Neural progenitor cell (in vitro differentiated cells): ENCODE results near the gene HOXC5. TPM values are rescaled to one million over a fixed set of nuclear protein-coding genes. Genes with fewer than 3 reads are reported as not detected.

Source experiments
- DNase-seq: peaks from one replicate; pipeline ENCODE4 v3.0.0-alpha.2; 2016; ENCODE audit warnings: low spot score
- H2AFZ ChIP-seq: fragments of 200-600 bp; sonication (generic); replicated peaks from 2 replicates; pipeline ENCODE4 v1.6.1; 2016; ENCODE audit warnings: antibody characterized with exemption
- H3F3A ChIP-seq: fragments of 200-600 bp; sonication (generic); 2 replicates; pipeline ENCODE4 v1.6.1; 2016; ENCODE audit warnings: antibody characterized with exemption, low read depth
- H3K27ac ChIP-seq: fragments of 200-600 bp; sonication (generic); 2 replicates; pipeline ENCODE4 v1.5.1; 2016; ENCODE audit warnings: mild to moderate bottlenecking
- H3K27me3 ChIP-seq: fragments of 200-600 bp; sonication (generic); 2 replicates; pipeline ENCODE4 v1.6.1; 2016; ENCODE audit warnings: mild to moderate bottlenecking, moderate library complexity
- H3K36me3 ChIP-seq: fragments of 200-600 bp; sonication (generic); 2 replicates; pipeline ENCODE4 v1.5.1; 2016
- H3K4me1 ChIP-seq: fragments of 200-600 bp; sonication (generic); 2 replicates; pipeline ENCODE4 v1.6.1; 2016; ENCODE audit warnings: mixed run types
- H3K4me2 ChIP-seq: fragments of 200-600 bp; sonication (generic); 2 replicates; pipeline ENCODE4 v1.6.1; 2016
- H3K4me3 ChIP-seq: fragments of 200-600 bp; sonication (generic); 2 replicates; pipeline ENCODE4 v1.5.1; 2016
- H3K79me2 ChIP-seq: fragments of 200-600 bp; sonication (generic); 2 replicates; pipeline ENCODE4 v1.6.1; 2016; ENCODE audit warnings: low read depth
- H3K9ac ChIP-seq: fragments of 200-600 bp; sonication (generic); 2 replicates; pipeline ENCODE4 v1.6.1; 2016
- H3K9me3 ChIP-seq: fragments of 200-600 bp; sonication (generic); 2 replicates; pipeline ENCODE4 v1.5.1; 2016; ENCODE audit warnings: low read depth
- H4K20me1 ChIP-seq: fragments of 200-600 bp; sonication (generic); 2 replicates; pipeline ENCODE4 v1.6.1; 2016; ENCODE audit warnings: low read depth
- H3K27ac Mint-ChIP-seq: 3 replicates; pipeline ENCODE4 v1.8.0; 2021; ENCODE audit warnings: mixed read lengths
- H3K27me3 Mint-ChIP-seq: 2 replicates; pipeline ENCODE4 v1.8.0; 2022; ENCODE audit warnings: low read depth, mild to moderate bottlenecking, inconsistent platforms, moderate library complexity, mixed read lengths; ENCODE audit not compliant: insufficient read depth
- H3K36me3 Mint-ChIP-seq: 3 replicates; pipeline ENCODE4 v1.8.0; 2021; ENCODE audit warnings: mixed read lengths
- H3K4me1 Mint-ChIP-seq: 3 replicates; pipeline ENCODE4 v1.8.0; 2021; ENCODE audit warnings: mixed read lengths
- H3K4me3 Mint-ChIP-seq: 3 replicates; pipeline ENCODE4 v1.8.0; 2021; ENCODE audit warnings: mild to moderate bottlenecking, moderate library complexity, mixed read lengths
- H3K9me3 Mint-ChIP-seq: 3 replicates; pipeline ENCODE4 v1.8.0; 2020; ENCODE audit warnings: mixed read lengths
- EZH2 ChIP-seq: fragments of 200-600 bp; sonication (generic); IDR thresholded peaks from 2 replicates; pipeline ENCODE4 v1.6.1; 2017; ENCODE audit warnings: antibody characterized with exemption, mild to moderate bottlenecking, moderate library complexity
- EZH2phosphoT487 ChIP-seq: fragments of 200-600 bp; sonication (generic); IDR thresholded peaks from 2 replicates; pipeline ENCODE4 v1.6.1; 2017; ENCODE audit warnings: antibody characterized with exemption
- total RNA-seq: library from RNA; depleted of rRNA; stranded (reverse); fragments of >200 nt; gene quantifications from 2 replicates; pipeline ENCODE4 v1.2.3, GENCODE V29; 2015; ENCODE audit warnings: low replicate concordance
- TF ChIP-seq, protein P1 (sequence below): fragments of 200-600 bp; sonication (generic); IDR thresholded peaks from 2 replicates; pipeline ENCODE4 v1.5.1; 2017; ENCODE audit warnings: antibody characterized with exemption, mild to moderate bottlenecking

HOXC5 gene
- total RNA-seq, 1 donor from 2014 or later, result not detected

DNA sequence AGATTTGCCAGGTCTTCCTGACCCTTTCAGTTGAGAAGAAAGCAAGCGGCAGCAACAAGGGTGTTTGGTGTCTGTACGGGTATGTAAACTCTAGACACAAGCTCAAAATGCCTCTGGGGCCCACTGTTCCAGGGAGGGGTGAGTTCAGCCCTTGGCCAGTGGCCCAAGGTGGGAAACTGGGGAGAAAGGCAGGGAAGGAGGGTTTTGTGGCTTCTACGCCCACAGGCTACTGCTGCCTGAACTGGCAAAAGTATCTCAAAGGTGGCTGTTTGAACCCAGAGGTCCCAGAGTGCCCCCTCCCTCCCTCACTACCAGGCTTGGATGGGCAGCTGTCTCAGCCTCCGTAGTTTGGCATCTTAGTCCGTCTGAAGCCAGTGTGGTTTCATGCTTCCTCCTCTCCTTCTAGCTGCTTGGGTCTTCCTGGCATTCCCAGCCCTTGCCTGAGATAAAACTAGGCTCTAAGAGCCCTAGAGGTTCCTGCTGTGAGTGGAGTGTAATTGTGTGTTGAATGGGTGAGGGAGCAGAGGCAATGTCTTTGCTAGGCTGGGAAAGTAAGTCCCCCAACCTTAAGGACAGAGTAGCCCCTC lies 5.5 kb downstream of the HOXC5 start:
- H3K27me3 Mint-ChIP-seq, result peaks cover 89% of the 10 kb centered on the region
- H3K9me3 Mint-ChIP-seq, result peaks cover 8% of the 10 kb centered on the region
- no peaks in the 10 kb centered on the region for H3K36me3 Mint-ChIP-seq
- peak; percentile 1 for DNase-seq
- no peak overlapping the region for H3K27ac ChIP-seq
- no peak overlapping the region for H3K27ac Mint-ChIP-seq
- H3K4me3 ChIP-seq, result no peak overlapping the region
- no peaks in the 10 kb centered on the region for H3K36me3 ChIP-seq
- no peaks in the 10 kb centered on the region for H3K9me3 ChIP-seq
- no peaks in the 10 kb centered on the region for H3K4me1 Mint-ChIP-seq
- H3F3A ChIP-seq, result no peaks in the 10 kb centered on the region
- H3K4me2 ChIP-seq, result no peak overlapping the region
- no peak overlapping the region for H3K9ac ChIP-seq
- H3K27me3 ChIP-seq, result peaks cover 100% of the 10 kb centered on the region
- TF ChIP-seq EZH2phosphoT487, result no peak
- H3K79me2 ChIP-seq, result no peaks in the 10 kb centered on the region
- no peaks in the 10 kb centered on the region for H3K4me1 ChIP-seq
- H4K20me1 ChIP-seq, result peaks cover 45% of the 10 kb centered on the region
- H3K4me3 Mint-ChIP-seq, result no peak overlapping the region
- H2AFZ ChIP-seq, result no peak overlapping the region

DNA sequence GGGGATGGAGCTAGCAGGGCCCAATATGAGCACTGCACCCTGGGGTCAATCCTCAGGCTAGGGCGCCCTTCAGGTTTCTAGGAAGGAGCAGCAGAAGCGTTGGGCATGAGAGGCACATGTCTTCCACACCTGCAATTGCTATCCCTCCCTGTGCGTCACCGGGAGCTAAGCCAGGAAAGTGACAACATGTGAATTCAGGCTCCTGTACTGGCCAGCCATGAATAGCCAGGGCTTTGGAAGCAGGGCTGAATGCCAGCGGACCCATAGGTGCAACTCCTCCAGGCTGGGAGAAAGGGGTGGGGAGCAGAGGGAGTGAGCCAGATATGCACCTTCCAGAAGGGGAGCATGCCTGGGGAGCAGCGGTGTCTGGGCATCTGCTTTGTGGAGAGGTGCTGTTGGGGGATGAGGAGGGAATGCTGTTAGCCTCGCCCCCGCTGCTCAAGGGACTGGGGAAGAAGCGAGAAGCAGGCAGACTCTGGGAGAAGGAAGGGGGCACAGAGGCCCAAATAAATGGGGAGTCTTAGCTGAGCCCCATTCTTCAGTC lies 6.1 kb downstream of the HOXC5 start:
- no peak overlapping the region for H3K4me3 ChIP-seq
- Mint-ChIP-seq H3K27me3 (peaks cover 91% of the 10 kb centered on the region), H3K4me3 (no peak overlapping the region), H3K36me3 (no peaks in the 10 kb centered on the region), H3K27ac (no peak overlapping the region), H3K4me1 (no peaks in the 10 kb centered on the region), H3K9me3 (peaks cover 8% of the 10 kb centered on the region)
- H3K4me1 ChIP-seq, result no peaks in the 10 kb centered on the region
- H2AFZ ChIP-seq, result no peak overlapping the region
- no peaks in the 10 kb centered on the region for H3K79me2 ChIP-seq
- H4K20me1 ChIP-seq, result peaks cover 39% of the 10 kb centered on the region
- no peak overlapping the region for H3K4me2 ChIP-seq
- no peak overlapping the region for H3K27ac ChIP-seq
- no peak overlapping the region for H3K9ac ChIP-seq
- no peaks in the 10 kb centered on the region for H3K9me3 ChIP-seq
- H3K27me3 ChIP-seq, result peaks cover 100% of the 10 kb centered on the region
- no peaks in the 10 kb centered on the region for H3F3A ChIP-seq
- TF ChIP-seq EZH2, result peak; percentile 80
- TF ChIP-seq, protein P1, sequence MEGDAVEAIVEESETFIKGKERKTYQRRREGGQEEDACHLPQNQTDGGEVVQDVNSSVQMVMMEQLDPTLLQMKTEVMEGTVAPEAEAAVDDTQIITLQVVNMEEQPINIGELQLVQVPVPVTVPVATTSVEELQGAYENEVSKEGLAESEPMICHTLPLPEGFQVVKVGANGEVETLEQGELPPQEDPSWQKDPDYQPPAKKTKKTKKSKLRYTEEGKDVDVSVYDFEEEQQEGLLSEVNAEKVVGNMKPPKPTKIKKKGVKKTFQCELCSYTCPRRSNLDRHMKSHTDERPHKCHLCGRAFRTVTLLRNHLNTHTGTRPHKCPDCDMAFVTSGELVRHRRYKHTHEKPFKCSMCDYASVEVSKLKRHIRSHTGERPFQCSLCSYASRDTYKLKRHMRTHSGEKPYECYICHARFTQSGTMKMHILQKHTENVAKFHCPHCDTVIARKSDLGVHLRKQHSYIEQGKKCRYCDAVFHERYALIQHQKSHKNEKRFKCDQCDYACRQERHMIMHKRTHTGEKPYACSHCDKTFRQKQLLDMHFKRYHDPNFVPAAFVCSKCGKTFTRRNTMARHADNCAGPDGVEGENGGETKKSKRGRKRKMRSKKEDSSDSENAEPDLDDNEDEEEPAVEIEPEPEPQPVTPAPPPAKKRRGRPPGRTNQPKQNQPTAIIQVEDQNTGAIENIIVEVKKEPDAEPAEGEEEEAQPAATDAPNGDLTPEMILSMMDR, result no peak
- peak; percentile 3 for DNase-seq
- no peaks in the 10 kb centered on the region for H3K36me3 ChIP-seq

DNA sequence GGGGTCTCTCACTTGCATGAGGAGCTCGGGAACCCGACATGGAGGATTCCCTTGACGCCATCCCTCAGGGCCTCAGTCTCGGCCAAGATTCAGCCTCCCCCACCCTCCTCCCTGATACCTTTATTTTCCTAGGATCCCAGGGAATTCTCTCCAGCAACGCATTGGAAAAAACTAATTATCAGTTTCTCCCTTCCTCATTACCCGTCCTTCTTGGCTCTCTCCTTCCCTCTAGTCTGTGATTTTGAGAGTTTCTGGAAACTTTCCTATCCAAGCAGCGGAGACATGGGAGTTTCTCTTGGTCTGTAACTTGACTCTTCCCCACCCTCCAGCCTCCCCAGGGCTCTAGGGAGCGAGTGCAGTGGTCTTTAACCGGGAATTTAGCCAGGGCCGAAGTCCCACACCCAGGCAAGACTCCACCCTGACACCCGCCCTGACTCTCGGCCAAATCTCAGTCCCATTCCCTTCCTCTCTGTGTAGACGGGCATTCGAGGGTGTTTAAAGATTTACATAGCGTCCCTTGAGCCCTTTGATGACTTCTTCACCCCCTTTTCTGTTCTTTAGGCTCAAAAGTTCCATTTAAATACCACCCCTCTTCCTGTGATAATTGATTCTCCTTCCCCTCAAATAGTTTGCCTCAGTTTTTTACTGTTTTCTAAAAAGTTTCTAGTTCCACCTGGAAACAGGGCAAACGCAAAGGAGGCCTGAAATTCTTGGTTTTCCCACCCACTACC lies 6.7 kb downstream of the HOXC5 start:
- no peak overlapping the region for H3K4me3 ChIP-seq
- H3F3A ChIP-seq, result no peaks in the 10 kb centered on the region
- no peak overlapping the region for H3K4me2 ChIP-seq
- no peaks in the 10 kb centered on the region for H3K9me3 ChIP-seq
- DNase-seq, result peak; percentile 11
- H3K79me2 ChIP-seq, result no peaks in the 10 kb centered on the region
- H3K27me3 ChIP-seq, result peaks cover 100% of the 10 kb centered on the region
- no peaks in the 10 kb centered on the region for H3K36me3 Mint-ChIP-seq
- H3K9ac ChIP-seq, result no peak overlapping the region
- H4K20me1 ChIP-seq, result peaks cover 33% of the 10 kb centered on the region
- no peak overlapping the region for H3K27ac Mint-ChIP-seq
- H3K9me3 Mint-ChIP-seq, result peaks cover 8% of the 10 kb centered on the region
- no peaks in the 10 kb centered on the region for H3K4me1 Mint-ChIP-seq
- no peaks in the 10 kb centered on the region for H3K4me1 ChIP-seq
- H3K27ac ChIP-seq, result no peak overlapping the region
- TF ChIP-seq EZH2phosphoT487, result no peak
- TF ChIP-seq EZH2, result peak; percentile 69
- peaks cover 92% of the 10 kb centered on the region for H3K27me3 Mint-ChIP-seq
- no peak overlapping the region for H2AFZ ChIP-seq
- H3K4me3 Mint-ChIP-seq, result no peak overlapping the region
- no peaks in the 10 kb centered on the region for H3K36me3 ChIP-seq

DNA sequence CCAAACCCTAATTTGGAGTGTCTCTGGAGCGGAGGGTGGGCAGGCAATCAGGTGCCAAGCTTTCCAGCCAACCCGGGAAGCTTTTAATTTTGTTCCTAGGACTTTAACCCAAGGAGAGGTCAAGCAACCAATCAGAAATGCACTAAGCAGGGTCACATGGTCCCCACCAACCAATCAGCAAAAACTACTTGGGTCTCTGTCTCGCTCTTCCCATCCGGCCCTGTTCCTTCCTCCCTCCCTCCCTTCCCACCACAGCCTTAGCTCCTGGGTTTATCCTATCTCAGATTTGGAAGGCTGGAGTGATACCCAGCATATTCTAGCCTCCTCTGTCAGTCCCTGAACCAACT lies 7.3 kb downstream of the HOXC5 start:
- H3K9me3 Mint-ChIP-seq, result peaks cover 8% of the 10 kb centered on the region
- no peak overlapping the region for H2AFZ ChIP-seq
- no peak overlapping the region for H3K27ac Mint-ChIP-seq
- H3K27me3 ChIP-seq, result peaks cover 100% of the 10 kb centered on the region
- no peaks in the 10 kb centered on the region for H3K4me1 Mint-ChIP-seq
- H4K20me1 ChIP-seq, result peaks cover 27% of the 10 kb centered on the region
- H3K36me3 Mint-ChIP-seq, result no peaks in the 10 kb centered on the region
- H3K4me3 Mint-ChIP-seq, result no peak overlapping the region
- no peak overlapping the region for H3K4me3 ChIP-seq
- no peak for TF ChIP-seq EZH2phosphoT487
- TF ChIP-seq EZH2, result no peak
- TF ChIP-seq, protein P1, result no peak
- no peaks in the 10 kb centered on the region for H3K4me1 ChIP-seq
- no peak overlapping the region for H3K4me2 ChIP-seq
- no peaks in the 10 kb centered on the region for H3F3A ChIP-seq
- H3K9ac ChIP-seq, result no peak overlapping the region
- DNase-seq, result no peak
- H3K27ac ChIP-seq, result no peak overlapping the region
- H3K27me3 Mint-ChIP-seq, result peaks cover 92% of the 10 kb centered on the region
- H3K9me3 ChIP-seq, result no peaks in the 10 kb centered on the region
- no peaks in the 10 kb centered on the region for H3K79me2 ChIP-seq
- no peaks in the 10 kb centered on the region for H3K36me3 ChIP-seq
